GM12892 (cell line): ENCODE data around the gene ABCB6. TPM values are rescaled to one million over a fixed set of nuclear protein-coding genes. Genes with fewer than 3 reads are reported as not detected.
A peak's percentile ranks its signal among the peaks of the same experiment; 100 is the strongest.
"Not testable (repeated sequence)": the region's sequence is repeated elsewhere in the genome, so short reads cannot be mapped to it uniquely, and the experiment has no call there.

Experiments
- DNase-seq: peaks from one replicate; pipeline ENCODE4 v3.0.0; 2011; ENCODE audit not compliant: insufficient read length
- FAIRE-seq: peaks from 2 replicates; lab custom pipeline; 2011; peaks lifted over from hg19 to GRCh38; lab: Jason Lieb, UNC
- POLR2A ChIP-seq: IDR thresholded peaks from 2 replicates; pipeline ENCODE4 v1.6.1; 2011; ENCODE audit warnings: low read depth, low read length, control low read depth
- POLR2AphosphoS5 ChIP-seq: IDR thresholded peaks from 2 replicates; pipeline ENCODE4 v1.6.1; 2011; ENCODE audit warnings: low read depth, low read length, control low read depth
- TAF1 ChIP-seq: IDR thresholded peaks from 2 replicates; pipeline ENCODE4 v1.6.1; 2011; ENCODE audit warnings: low read depth, mild to moderate bottlenecking, control low read depth, low read length, borderline replicate concordance
- polyA plus RNA-seq: library from polyadenylated mRNA; unstranded; fragments of >200 nt; gene quantifications from one replicate; pipeline ENCODE4 v1.2.1, GENCODE V29; 2012; ENCODE audit warnings: missing spikeins, inconsistent platforms; ENCODE audit not compliant: missing spikeins

Gene ABCB6
- polyA plus RNA-seq: 26.8 TPM

DNA sequence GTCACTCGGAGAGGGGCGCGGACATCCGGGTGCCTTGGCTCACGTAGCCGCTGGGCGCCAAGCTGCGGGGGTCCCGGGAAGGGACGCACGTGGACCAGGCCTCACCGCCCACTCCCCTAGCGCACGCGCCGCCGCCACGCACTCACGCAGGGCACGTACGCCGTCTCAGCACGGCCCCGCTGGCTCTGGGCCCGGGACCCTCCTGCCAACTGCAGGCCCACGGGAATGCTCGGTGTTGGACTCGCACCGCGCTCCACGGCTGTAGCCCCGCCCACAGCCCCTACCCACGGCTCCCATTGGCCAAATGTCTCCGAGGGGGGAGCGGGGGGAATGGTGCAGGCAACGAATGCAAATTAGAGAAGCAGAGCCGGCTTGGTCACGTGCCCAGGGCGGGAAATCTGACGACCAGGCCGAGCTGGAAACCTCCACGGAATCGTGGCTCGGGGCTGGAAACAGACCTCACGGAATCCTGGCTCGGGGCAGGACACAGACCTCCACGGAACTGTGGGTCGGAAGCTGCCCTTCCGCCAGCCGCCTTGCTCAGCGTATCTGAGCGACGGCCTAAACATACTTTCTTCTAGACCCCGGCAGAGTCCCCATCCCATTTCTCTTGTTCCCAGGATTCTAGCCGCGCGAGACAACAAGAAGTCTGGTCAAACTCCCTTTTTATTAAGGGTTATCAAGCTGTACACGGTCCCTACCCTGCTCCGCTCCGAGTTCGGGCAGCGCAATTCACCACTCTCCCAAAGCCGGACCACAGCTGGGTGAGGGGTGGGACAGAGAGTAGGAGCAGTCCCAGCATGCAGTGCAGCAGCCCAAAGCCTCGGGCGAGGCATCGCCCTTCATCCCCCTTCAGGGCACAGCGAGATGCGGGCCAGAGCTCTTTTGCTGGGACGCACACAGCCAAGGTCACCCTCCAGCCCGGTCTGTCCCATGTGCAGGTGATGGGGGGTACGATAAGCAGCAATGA, at the start of gene ABCB6:
ABCB6 (minus strand) TSS at position 227 of the 970 bp plus-strand sequence. CDS start 285 bp downstream, outside the sequence.
- peak; percentile 97 for FAIRE-seq

DNA sequence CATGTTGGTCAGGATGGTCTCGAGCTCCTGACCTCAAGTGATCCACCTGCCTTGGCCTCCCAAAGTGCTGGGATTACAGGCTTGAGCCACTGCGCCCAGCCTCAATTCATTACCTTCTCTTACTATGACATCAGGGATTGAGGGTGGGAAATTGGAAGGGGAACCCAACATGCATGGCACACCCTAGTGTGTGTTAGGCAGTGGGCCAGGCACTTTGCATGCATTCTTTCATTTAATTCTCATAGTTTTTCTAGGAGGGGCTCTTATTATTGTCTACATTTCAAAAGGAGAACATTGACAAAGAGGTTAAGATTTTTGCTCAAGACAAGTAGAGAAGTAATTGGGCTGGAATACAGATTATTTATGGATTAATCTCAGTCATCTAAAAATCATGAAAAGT, 49.5 kb upstream of the ABCB6 start:
- DNase-seq (no peak), FAIRE-seq (no peak)
- TF ChIP-seq TAF1: no peak
- TF ChIP-seq POLR2AphosphoS5: no peak
- no peak for TF ChIP-seq POLR2A

More for the DNA sequence above, at the start of gene ABCB6:
- TF ChIP-seq TAF1 (peak; percentile 68), POLR2A (peak; percentile 91), POLR2AphosphoS5 (peak; percentile 87)
- DNase-seq: peak; percentile 98

DNA sequence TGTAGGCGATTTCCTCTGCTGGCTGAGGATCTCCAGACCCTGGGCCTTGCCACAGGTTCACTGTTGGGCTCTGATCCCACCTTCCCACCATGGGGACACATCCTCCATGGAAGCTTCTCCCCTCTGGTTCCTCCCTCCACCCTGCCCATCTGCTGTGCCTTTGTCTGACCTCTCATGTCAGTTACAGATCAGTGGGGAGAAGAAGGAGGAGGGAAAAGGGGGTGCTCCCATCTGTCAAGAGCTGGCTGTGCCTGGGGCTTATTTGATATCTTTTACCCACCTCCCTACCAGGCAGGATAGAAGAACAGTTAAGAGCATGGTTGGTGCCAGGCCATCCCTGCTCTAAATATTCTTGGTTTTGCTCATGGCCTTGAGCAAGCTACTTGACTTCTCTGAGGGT, 48.1 kb upstream of the ABCB6 start:
- no peak for TF ChIP-seq TAF1
- no peak for TF ChIP-seq POLR2A
- no peak for TF ChIP-seq POLR2AphosphoS5
- no peak for FAIRE-seq
- no peak for DNase-seq

DNA sequence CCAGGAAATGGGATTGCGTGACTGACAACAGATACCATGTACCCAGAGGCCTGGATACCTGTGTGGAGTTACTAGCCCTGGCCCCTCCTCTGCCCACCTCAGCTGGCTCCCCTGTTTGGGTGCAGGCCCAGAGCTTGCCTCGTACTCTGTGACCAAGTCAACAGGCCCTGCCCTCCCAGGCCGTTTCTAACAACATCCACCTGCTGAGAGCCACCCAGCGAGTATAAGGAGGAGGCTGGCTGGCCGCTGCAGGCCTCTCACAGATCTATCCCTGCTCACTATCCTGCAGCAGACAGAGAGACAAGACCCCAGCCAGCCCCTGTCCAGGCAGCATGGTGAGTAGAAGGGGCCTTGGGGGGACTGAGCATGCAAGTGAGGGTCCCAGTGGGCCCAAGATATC, 47.5 kb upstream of the ABCB6 start:
- no peak for FAIRE-seq
- TF ChIP-seq TAF1: no peak
- TF ChIP-seq POLR2AphosphoS5: no peak
- TF ChIP-seq POLR2A: no peak

DNA sequence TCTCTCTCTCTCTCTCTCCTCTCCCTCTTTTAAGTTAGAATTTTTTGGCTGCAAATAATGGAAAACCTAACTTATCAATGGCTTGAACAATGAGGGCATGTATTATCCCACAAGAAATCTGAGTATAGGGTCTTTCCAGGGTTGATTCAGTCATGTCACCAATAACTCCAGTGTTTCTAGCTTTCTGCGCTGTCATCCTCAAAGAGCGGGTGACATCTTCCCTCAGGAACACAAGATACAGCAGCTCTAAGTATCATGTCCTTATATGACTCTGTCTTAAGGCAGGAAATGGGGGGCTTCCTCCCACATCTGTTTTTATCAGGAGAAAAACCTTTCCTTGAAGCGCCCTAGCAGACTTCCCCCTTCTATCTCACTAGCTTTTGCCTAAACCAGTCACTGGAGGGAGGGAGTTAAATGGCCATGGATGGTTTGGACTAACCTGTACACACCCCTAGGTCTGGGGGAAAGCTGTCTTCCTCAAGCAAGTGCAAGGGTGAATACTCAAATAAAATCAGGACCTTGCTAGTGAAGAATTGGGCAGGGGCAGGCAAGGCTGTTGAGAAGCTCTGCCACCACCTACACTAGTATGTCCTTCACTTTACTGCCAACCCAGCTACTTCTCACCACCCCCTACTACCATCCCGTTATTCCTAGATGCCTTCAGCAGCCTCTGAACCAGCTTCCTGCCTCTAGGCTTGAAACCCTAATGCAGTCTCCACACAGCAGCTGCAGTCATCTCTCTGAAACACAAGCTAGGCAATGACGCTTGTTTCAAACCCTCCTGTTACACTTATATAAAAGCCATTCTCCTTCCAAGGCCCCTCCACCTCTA, 42.5 kb upstream of the ABCB6 start:
- DNase-seq (no peak), FAIRE-seq (no peak)
- TF ChIP-seq POLR2AphosphoS5: no peak
- TF ChIP-seq POLR2A: no peak
- no peak for TF ChIP-seq TAF1

More for the DNA sequence above, 47.5 kb upstream of the ABCB6 start:
- no peak for DNase-seq

DNA sequence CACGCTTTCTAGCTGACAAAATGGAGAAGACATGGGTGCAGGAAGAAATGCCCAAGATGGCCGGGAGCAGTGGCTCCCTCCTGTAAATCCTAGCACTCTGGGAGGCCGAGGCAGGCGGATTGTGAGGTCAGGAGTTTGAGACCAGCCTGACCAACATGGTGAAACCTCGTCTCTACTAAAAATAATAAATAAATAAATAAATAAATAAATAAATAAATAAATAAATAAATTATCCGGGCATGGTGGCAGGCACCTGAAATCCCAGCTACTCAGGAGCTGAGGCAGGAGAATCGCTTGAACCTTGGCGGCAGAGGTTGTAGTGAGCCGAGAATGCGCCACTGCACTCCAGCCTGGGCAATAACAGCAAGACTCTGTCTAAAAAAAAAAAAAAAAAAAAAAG, 40.2 kb upstream of the ABCB6 start:
- not testable (repeated sequence) for FAIRE-seq, DNase-seq

DNA sequence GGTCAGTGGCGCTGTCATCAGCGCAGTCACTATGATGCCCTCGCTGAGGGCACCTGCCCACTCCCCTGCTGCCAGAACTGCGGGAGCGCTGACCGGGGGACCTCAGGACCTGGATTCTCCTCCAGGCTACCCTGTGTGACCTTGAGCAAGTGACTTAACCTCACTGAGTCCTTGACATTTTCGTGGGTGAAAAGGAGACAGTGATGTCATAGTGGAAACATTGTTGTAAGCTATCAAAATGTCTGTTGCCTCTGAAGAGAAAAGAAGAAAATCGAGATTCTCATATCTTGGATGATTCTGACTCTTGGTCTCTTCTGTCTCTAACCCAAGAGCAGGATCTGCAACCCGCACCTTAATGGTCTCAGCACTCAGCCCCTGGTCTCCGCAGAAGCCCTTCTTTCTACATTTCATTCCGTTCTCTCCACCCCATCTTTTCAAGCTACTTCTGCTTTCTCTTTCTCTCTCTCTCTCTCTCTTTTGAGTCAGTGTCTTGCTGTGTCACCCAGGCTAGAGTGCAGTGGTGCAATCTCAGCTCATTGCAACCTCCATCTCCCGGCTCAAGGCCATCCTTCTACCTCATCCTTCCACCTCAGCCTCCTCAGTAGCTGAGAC, 35.9 kb upstream of the ABCB6 start:
- peak; percentile 79 for FAIRE-seq
- DNase-seq: no peak
- TF ChIP-seq POLR2AphosphoS5 (no peak), POLR2A (no peak), TAF1 (no peak)

DNA sequence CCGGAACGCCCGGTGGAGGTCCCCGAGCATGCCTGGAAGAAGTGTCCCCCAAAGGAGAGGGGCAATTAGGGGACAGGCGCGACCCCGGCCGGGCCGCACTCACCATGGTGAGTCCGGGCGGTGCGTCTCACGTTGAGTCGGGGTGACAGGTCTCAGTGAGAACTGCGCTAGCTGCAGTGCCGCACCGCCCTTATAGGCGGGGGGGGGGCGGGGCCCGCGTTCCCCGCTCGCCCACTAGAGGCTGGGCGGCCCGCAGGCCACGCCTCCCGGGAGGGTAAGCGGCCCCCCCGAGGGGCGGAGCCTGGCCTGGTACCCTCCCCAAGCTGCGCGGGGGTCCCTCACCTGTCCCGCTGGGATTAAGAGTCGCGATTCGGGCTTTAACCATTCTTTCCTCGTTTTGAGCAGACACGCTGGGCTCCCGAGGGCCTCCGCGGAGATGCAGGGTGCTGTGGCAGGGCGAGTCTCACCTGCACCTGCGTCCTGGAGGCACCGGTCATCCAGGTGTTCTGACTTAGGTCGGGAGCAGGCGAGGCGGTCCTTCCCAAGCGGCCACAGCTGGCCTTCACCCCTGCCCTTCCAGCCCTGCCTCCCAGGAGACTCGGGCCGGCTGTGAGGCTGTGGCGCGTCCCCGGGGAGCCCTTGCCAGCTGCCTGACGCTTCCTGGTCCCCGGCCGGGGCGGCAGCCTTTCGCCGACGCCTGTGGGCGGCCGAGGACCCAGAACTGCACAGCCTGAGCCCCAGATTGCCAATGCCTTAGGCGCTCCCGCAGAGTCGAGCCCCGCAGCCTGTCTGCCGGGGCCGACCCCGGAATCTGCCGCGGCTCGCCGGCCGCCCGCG, 35.2 kb upstream of the ABCB6 start, which contains the start of gene TUBA4A:
TUBA4A (minus strand) TSS at position 166 of the 837 bp plus-strand sequence; CDS start at position 106, 60 bp downstream.
- TF ChIP-seq POLR2AphosphoS5 (peak; percentile 98), TAF1 (peak; percentile 79), POLR2A (peak; percentile 99)
- DNase-seq: peak; percentile 99
- peak; percentile 95 for FAIRE-seq

DNA sequence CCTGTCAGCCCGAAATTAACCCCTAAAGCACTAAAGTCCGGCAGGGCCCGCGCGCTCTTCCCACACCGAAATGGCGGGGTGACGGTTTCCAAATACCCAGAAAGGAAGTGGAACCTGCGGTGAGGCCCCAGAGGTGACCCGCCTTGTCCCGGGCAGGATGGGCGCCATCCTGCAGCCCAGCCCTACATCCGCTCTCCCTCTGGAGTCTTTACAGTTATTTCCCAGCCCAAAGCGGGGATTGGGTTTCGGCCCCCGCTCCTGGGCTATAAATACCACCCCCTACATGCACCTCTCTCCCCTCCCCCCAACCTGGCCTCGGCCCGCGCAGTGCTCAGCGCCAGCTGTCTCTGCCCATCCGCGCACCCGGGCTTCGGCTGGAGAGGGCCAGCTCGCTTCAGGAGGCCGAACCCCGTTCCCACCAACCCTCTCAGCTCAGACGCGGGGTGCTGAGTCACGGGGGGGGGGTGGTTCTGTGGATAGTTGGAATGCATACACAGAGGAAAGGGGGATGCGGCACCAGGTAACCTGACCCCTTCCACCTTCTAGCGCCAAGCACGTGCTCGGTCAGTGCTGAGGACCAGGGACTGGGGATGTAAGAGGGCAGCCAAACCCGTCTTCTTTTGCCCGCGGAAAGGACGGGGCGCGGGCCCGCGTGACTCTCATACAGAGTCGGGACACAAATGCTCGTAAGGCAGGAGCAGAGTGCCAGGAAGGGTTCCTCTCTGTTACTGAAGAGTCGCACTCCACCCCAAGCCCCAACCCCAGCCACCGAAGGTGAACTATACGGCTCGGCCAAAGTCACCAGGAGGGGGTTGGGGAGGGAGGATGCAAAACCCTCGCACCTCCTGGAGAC, 34.4 kb upstream of the ABCB6 start, which contains the start of gene TUBA4B:
TUBA4B (plus strand) TSS at position 344 of the 853 bp plus-strand sequence; CDS start at position 509, 165 bp downstream.
- DNase-seq: peak; percentile 52
- peak; percentile 87 for FAIRE-seq
- TF ChIP-seq POLR2A (no peak; the same call in 1 of the 2 replicates), POLR2AphosphoS5 (no peak), TAF1 (no peak)
